Subcutaneous adipose tissue (tissue), 4 donors: ENCODE results near the gene CDCA7. TPM values are rescaled to one million over a fixed set of nuclear protein-coding genes. Genes with fewer than 3 reads are reported as not detected.

Experiments used
- total RNA-seq, 4 donors: library from RNA; depleted of rRNA; stranded (reverse); fragments of >200 nt; gene quantifications; one replicate each; pipeline ENCODE4 v1.1.0, GENCODE V29; 2016
- TF ChIP-seq, protein P1 (sequence below): fragments of 450-650 bp; IDR thresholded peaks from one replicate; pipeline ENCODE4 v1.5.1; 2016; ENCODE audit warnings: low read depth, mild to moderate bottlenecking, control low read depth, antibody characterized with exemption, moderate library complexity

The CDCA7 gene
- total RNA-seq, 4 donors from 2014 or later: 0.38 to 1.8 (median 0.85) TPM; not detected in 1

DNA sequence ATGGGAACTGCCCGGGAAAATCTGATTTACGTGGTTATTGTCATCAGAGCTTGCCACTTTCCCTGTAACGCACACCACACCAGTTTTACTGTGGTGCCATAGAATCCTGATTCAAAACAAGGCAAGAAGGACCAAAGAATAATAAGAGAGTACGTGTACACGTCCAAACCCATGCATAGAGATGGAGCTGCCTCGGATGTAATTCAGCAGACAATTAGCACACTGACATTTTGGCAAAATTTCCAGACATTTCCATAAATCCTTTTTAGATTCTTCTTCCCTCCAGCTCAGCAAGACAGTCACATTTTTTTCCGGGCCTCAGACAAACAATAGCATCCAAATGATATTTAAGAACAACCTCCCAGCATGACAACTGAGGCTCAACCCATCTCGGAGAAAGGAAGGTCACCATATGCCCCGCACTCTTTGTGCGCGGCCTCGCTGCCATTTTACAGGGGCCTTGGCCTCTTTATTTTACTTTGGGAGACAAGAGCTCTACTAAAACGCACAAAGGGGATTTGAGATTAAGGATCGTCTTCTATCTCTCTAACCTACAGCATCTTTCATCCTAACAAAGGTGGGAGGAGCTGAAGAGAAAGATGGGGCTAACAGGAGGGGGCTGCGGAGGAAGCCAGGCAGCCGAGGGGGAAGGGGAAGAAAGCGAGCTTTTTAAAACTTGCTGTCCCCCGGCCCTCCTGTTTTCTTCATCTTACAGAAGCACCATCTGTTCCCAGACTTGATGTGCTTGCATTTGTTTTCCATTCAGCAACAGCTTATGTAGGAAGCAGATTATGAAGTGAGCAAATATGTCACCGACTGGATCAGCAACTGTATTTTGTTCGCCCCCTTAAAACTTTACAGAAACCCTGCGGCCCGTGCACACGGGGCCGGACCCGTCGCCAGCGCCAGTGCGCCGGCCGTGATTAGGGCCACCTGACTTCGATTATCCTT lies 61.0 kb downstream of the CDCA7 start:
- TF ChIP-seq, protein P1, sequence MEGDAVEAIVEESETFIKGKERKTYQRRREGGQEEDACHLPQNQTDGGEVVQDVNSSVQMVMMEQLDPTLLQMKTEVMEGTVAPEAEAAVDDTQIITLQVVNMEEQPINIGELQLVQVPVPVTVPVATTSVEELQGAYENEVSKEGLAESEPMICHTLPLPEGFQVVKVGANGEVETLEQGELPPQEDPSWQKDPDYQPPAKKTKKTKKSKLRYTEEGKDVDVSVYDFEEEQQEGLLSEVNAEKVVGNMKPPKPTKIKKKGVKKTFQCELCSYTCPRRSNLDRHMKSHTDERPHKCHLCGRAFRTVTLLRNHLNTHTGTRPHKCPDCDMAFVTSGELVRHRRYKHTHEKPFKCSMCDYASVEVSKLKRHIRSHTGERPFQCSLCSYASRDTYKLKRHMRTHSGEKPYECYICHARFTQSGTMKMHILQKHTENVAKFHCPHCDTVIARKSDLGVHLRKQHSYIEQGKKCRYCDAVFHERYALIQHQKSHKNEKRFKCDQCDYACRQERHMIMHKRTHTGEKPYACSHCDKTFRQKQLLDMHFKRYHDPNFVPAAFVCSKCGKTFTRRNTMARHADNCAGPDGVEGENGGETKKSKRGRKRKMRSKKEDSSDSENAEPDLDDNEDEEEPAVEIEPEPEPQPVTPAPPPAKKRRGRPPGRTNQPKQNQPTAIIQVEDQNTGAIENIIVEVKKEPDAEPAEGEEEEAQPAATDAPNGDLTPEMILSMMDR: no peak

DNA sequence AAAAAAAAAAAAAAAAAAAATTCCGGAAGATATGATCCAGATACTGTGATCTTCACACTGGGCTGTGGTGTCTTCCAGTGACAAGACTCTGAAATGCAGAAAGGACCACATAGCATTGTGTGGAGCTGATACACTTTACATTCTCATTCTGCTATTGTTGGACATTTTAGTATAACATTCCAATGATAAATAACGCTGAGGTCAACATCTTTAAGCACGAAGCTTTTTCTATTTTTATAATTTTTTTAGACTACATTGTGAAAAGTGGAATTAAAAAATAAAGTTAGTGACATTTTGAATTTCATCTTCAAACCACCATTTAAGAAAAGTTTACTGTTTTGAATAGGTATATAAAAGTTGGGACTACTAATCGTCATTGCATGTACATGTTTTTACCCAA lies 62.7 kb downstream of the CDCA7 start:
- TF ChIP-seq, protein P1: no peak

GRCh38 chr2:173417802-173418201 lies 63.1 kb downstream of the CDCA7 start:
- TF ChIP-seq, protein P1: no peak
